ENCODE results near the gene MPIG6B.
A peak's percentile ranks its signal among the peaks of the same experiment; 100 is the strongest.

Gene MPIG6B

GRCh38 chr6:31712296-31712695 is 10.9 kb upstream of the MPIG6B start:
- H3K36me3 ChIP-seq (ENCODE audit: control insufficient read depth in 2 of 2, insufficient read depth in 1 of 2, low read length in 2 of 2): no peaks in the 10 kb centered on the region
- ChIA-PET POLR2A (interaction anchor here (0.5 to 2.3 kb wide), 9 partner anchors 9 to 120 kb away, joined by 3 to 12 read pairs (median 4); partner anchors contain the start of genes ABHD16A, DDAH2, HSPA1B and MSH5), CTCF (interaction anchor here (0.7 to 1.2 kb wide), 2 partner anchors 60 to 240 kb away, joined by 3 to 5 read pairs; no protein-coding TSS in a partner anchor)
- H3K27ac ChIP-seq (ENCODE audit: extremely low read depth, low read depth, low read length): no peak overlapping the region
- H3K4me3 ChIP-seq (ENCODE audit: low read depth, low read length): no peak overlapping the region
- no peaks in the 10 kb centered on the region for H3K9me3 ChIP-seq (ENCODE audit: control insufficient read depth, insufficient read depth, low read depth, low read length)
- peaks cover 4% of the 10 kb centered on the region for H3K4me1 ChIP-seq (ENCODE audit: control insufficient read depth, insufficient read depth, low read length)
- TF ChIP-seq EGR2 (tag by site-specific recombination; IDR thresholded peaks at IDR 0.05; ENCODE audit: low read depth): 0 out of 2 replicates have a peak, but pooled peaks have one; percentile 13
- no peak for TF ChIP-seq KLF16 (tag by site-specific recombination; IDR thresholded peaks at IDR 0.05)
- no peak for TF ChIP-seq ZNF112 (tag by site-specific recombination; IDR thresholded peaks at IDR 0.05)
- no peak for TF ChIP-seq ZNF660 (tag by site-specific recombination; IDR thresholded peaks at IDR 0.05)
- no peak for TF ChIP-seq ZNF23 (tag by site-specific recombination; IDR thresholded peaks at IDR 0.05; ENCODE audit: borderline replicate concordance)
- TF ChIP-seq GLI4 (tag by site-specific recombination; IDR thresholded peaks at IDR 0.05): no peak
- TF ChIP-seq ZNF404 (tag by site-specific recombination; IDR thresholded peaks at IDR 0.05): no peak
- TF ChIP-seq KLF1 (tag by site-specific recombination; IDR thresholded peaks at IDR 0.05): no peak
- TF ChIP-seq ZNF48 (tag by site-specific recombination; IDR thresholded peaks at IDR 0.05): no peak
- no peak for TF ChIP-seq ZNF664 (tag by site-specific recombination; IDR thresholded peaks at IDR 0.05)
- no peak for TF ChIP-seq ZNF155 (tag by site-specific recombination; IDR thresholded peaks at IDR 0.05)
- no peak for TF ChIP-seq ZNF148 (tag by site-specific recombination; IDR thresholded peaks at IDR 0.05; ENCODE audit: borderline replicate concordance)
- no peak for TF ChIP-seq ZNF18 (tag by site-specific recombination; IDR thresholded peaks at IDR 0.05)
- no peak for TF ChIP-seq ZNF132 (tag by site-specific recombination; IDR thresholded peaks at IDR 0.05; ENCODE audit: borderline replicate concordance)
- TF ChIP-seq CTCF (tag by site-specific recombination; IDR thresholded peaks at IDR 0.05): peak; percentile 42; the same call in 1 of the 2 replicates
- no peak for TF ChIP-seq ZFP69B (tag by site-specific recombination; IDR thresholded peaks at IDR 0.05)
- TF ChIP-seq SALL2 (tag by site-specific recombination; IDR thresholded peaks at IDR 0.05; ENCODE audit: borderline replicate concordance): no peak
- no peak for TF ChIP-seq ZNF433 (tag by site-specific recombination; IDR thresholded peaks at IDR 0.05; ENCODE audit: low read depth)
- no peak for TF ChIP-seq ZNF596 (tag by site-specific recombination; IDR thresholded peaks at IDR 0.05)
- TF ChIP-seq ZFHX2 (tag by site-specific recombination; conservative IDR thresholded peaks at IDR 0.05): peak; percentile 50
- 0 out of 2 replicates have a peak, but pooled peaks have one; percentile 33 for TF ChIP-seq ZBTB20 (tag by site-specific recombination; IDR thresholded peaks at IDR 0.05)
- TF ChIP-seq PRDM10 (tag by site-specific recombination; IDR thresholded peaks at IDR 0.05): no peak
- no peak for TF ChIP-seq ZBTB44 (tag by site-specific recombination; IDR thresholded peaks at IDR 0.05)
